H9 (cell line): ENCODE data around the gene CKS1B. TPM values are rescaled to one million over a fixed set of nuclear protein-coding genes. Genes with fewer than 3 reads are reported as not detected.

Experiments
- DNase-seq: peaks from one replicate; pipeline ENCODE4 v3.0.0-alpha.2; 2017
- H2AFZ ChIP-seq: one replicate; pipeline ENCODE4 v1.6.1; 2013; ENCODE audit warnings: mild to moderate bottlenecking, low read length, control low read depth, moderate library complexity
- H2AK5ac ChIP-seq: 2 replicates; pipeline ENCODE4 v1.6.1; 2013; ENCODE audit warnings: low read length, control low read depth, mixed read lengths; ENCODE audit not compliant: insufficient read length
- H2BK120ac ChIP-seq: one replicate; pipeline ENCODE4 v1.6.1; 2013; ENCODE audit warnings: low read depth, mild to moderate bottlenecking, low read length, control low read depth, inconsistent platforms; ENCODE audit not compliant: poor library complexity, severe bottlenecking
- H2BK12ac ChIP-seq: 2 replicates; pipeline ENCODE4 v1.6.1; 2013; ENCODE audit warnings: low read length, control low read depth, mixed read lengths, low read depth; ENCODE audit not compliant: insufficient read length
- H2BK15ac ChIP-seq: 2 replicates; pipeline ENCODE4 v1.6.1; 2013; ENCODE audit warnings: low read depth, low read length, control low read depth
- H2BK20ac ChIP-seq: one replicate; pipeline ENCODE4 v1.6.1; 2013; ENCODE audit warnings: low read depth, mild to moderate bottlenecking, low read length, control low read depth, inconsistent platforms; ENCODE audit not compliant: poor library complexity, severe bottlenecking
- H2BK5ac ChIP-seq: 2 replicates; pipeline ENCODE4 v1.6.1; 2013; ENCODE audit warnings: low read length, control low read depth, mixed read lengths; ENCODE audit not compliant: insufficient read length
- H3K14ac ChIP-seq: 2 replicates; pipeline ENCODE4 v1.6.1; 2013; ENCODE audit warnings: low read length, control low read depth; ENCODE audit not compliant: insufficient read depth
- H3K18ac ChIP-seq: 2 replicates; pipeline ENCODE4 v1.6.1; 2013; ENCODE audit warnings: low read depth, mild to moderate bottlenecking, mixed read lengths, low read length, control low read depth; ENCODE audit not compliant: insufficient read length
- H3K23ac ChIP-seq: 2 replicates; pipeline ENCODE4 v1.6.1; 2013; ENCODE audit warnings: low read length, control low read depth, mixed read lengths, low read depth; ENCODE audit not compliant: insufficient read length
- H3K23me2 ChIP-seq: 2 replicates; pipeline ENCODE4 v1.6.1; 2013; ENCODE audit warnings: low read depth, mild to moderate bottlenecking, mixed read lengths, low read length, control low read depth; ENCODE audit not compliant: insufficient read length, poor library complexity, severe bottlenecking
- H3K27ac ChIP-seq: 2 replicates; pipeline ENCODE4 v1.5.1; 2013; ENCODE audit warnings: low read length, control low read depth, mixed read lengths, low read depth; ENCODE audit not compliant: insufficient read length
- H3K27me3 ChIP-seq: 2 replicates; pipeline ENCODE4 v1.6.1; 2013; ENCODE audit warnings: low read length, control low read depth, inconsistent platforms; ENCODE audit not compliant: insufficient read depth
- H3K4ac ChIP-seq: 2 replicates; pipeline ENCODE4 v1.6.1; 2013; ENCODE audit warnings: low read depth, mild to moderate bottlenecking, control low read depth, inconsistent platforms, low read length, moderate library complexity
- H3K4me1 ChIP-seq: 2 replicates; pipeline ENCODE4 v1.6.1; 2013; ENCODE audit warnings: low read length, control low read depth, inconsistent platforms; ENCODE audit not compliant: insufficient read depth
- H3K4me2 ChIP-seq: 2 replicates; pipeline ENCODE4 v1.6.1; 2013; ENCODE audit warnings: low read length, control low read depth, mixed read lengths; ENCODE audit not compliant: insufficient read length, insufficient read depth
- H3K56ac ChIP-seq: 2 replicates; pipeline ENCODE4 v1.6.1; 2013; ENCODE audit warnings: low read depth, mild to moderate bottlenecking, mixed read lengths, low read length, control low read depth; ENCODE audit not compliant: insufficient read length
- H3K79me1 ChIP-seq: 2 replicates; pipeline ENCODE4 v1.6.1; 2013; ENCODE audit warnings: low read depth, mild to moderate bottlenecking, moderate library complexity, low read length, control low read depth, inconsistent platforms; ENCODE audit not compliant: insufficient read depth, poor library complexity, severe bottlenecking
- H3K79me2 ChIP-seq: 2 replicates; pipeline ENCODE4 v1.6.1; 2013; ENCODE audit warnings: low read length, control low read depth, inconsistent platforms; ENCODE audit not compliant: insufficient read depth
- H3K9ac ChIP-seq: 2 replicates; pipeline ENCODE4 v1.6.1; 2013; ENCODE audit warnings: low read length, control low read depth, mixed read lengths; ENCODE audit not compliant: insufficient read length; ENCODE audit errors: extremely low read depth
- H3K9me3 ChIP-seq: one replicate; pipeline ENCODE4 v1.6.1; 2013; ENCODE audit warnings: low read depth, low read length, inconsistent platforms; ENCODE audit not compliant: control insufficient read depth
- H3T11ph ChIP-seq: one replicate; pipeline ENCODE4 v1.6.1; 2013; ENCODE audit warnings: mild to moderate bottlenecking, low read length, control low read depth, inconsistent platforms
- H4K20me1 ChIP-seq: one replicate; pipeline ENCODE4 v1.6.1; 2013; ENCODE audit not compliant: control insufficient read depth, insufficient read length, insufficient read depth
- H4K5ac ChIP-seq: 2 replicates; pipeline ENCODE4 v1.6.1; 2013; ENCODE audit warnings: low read depth, mild to moderate bottlenecking, mixed read lengths, low read length, control low read depth; ENCODE audit not compliant: insufficient read length
- H4K8ac ChIP-seq: replicated peaks from 2 replicates; pipeline ENCODE4 v1.6.1; 2013; ENCODE audit warnings: low read length, control low read depth, mixed read lengths, low read depth; ENCODE audit not compliant: insufficient read length
- H4K91ac ChIP-seq: 2 replicates; pipeline ENCODE4 v1.6.1; 2013; ENCODE audit warnings: low read depth, mild to moderate bottlenecking, moderate library complexity, mixed read lengths, low read length, control low read depth; ENCODE audit not compliant: insufficient read length
- H3K27ac Mint-ChIP-seq, 3 experiments: 2 replicates in 2 of 3; 3 replicates in 1 of 3; pipeline ENCODE4 v1.8.0; 2020 to 2021; ENCODE audit warnings: mixed read lengths in 3 of 3, mild to moderate bottlenecking in 1 of 3, moderate library complexity in 1 of 3
- H3K27me3 Mint-ChIP-seq: 2 replicates; pipeline ENCODE4 v1.8.0; 2021; ENCODE audit warnings: low read depth, mild to moderate bottlenecking, moderate library complexity, mixed read lengths
- H3K36me3 Mint-ChIP-seq, 3 experiments: 2 replicates in 2 of 3; 3 replicates in 1 of 3; pipeline ENCODE4 v1.8.0; 2020 to 2021; ENCODE audit warnings: low read depth in 3 of 3, mixed read lengths in 3 of 3; ENCODE audit not compliant: insufficient read depth in 1 of 3
- H3K4me1 Mint-ChIP-seq, 2 experiments: 2 replicates each; pipeline ENCODE4 v1.8.0; 2020; ENCODE audit warnings: mixed read lengths in 2 of 2
- H3K4me3 Mint-ChIP-seq, 2 experiments: 2 replicates in 1 of 2; 3 replicates in 1 of 2; pipeline ENCODE4 v1.8.0; 2020 to 2021; ENCODE audit warnings: mild to moderate bottlenecking in 2 of 2, mixed read lengths in 2 of 2, moderate library complexity in 1 of 2
- H3K9me3 Mint-ChIP-seq, 2 experiments: 2 replicates in 1 of 2; 3 replicates in 1 of 2; pipeline ENCODE4 v1.8.0; 2020; ENCODE audit warnings: mild to moderate bottlenecking in 2 of 2, mixed read lengths in 2 of 2, moderate library complexity in 1 of 2
- CTCF ChIP-seq: fragments of 200-600 bp; sonication (generic); conservative IDR thresholded peaks from 3 replicates; pipeline ENCODE4 v1.8.0; 2021; ENCODE audit warnings: antibody characterized with exemption, mild to moderate bottlenecking
- WGBS: extraction: QIAGEN DNeasy Blood & Tissue Kit; methylation state at CpG from one replicate; pipeline ENCODE4 v1.1.7; 2013; ENCODE audit warnings: missing lambda C conversion rate, low lambda C conversion rate, mixed read lengths; ENCODE audit not compliant: insufficient read length; ENCODE audit errors: extremely low coverage; 5-methylcytosine and 5-hydroxymethylcytosine counted together
- total RNA-seq: library from RNA; stranded (reverse); gene quantifications from 2 replicates; pipeline ENCODE4 v1.2.1, GENCODE V29; 2021

Gene CKS1B
- total RNA-seq, 1 experiment from 2014 or later, result 279 TPM

- H4K8ac ChIP-seq, result no peak overlapping the region
- H3K27me3 ChIP-seq, result no peaks in the 10 kb centered on the region
- H3K23me2 ChIP-seq, result peaks cover 42% of the 10 kb centered on the region
- H3K36me3 Mint-ChIP-seq, result peaks cover 9 to 31% (median 14%) of the 10 kb centered on the region in 3 experiments; a peak in 6 of 7 replicates
- peaks cover 4% of the 10 kb centered on the region; the same call in 1 of the 2 replicates for H3K4me1 ChIP-seq
- no peak overlapping the region; a peak in 4 of 7 replicates for H3K27ac Mint-ChIP-seq
- peak overlapping the region; percentile 97 for H3K27ac ChIP-seq
- peak; percentile 98 for DNase-seq
- H2AFZ ChIP-seq, result no peak overlapping the region
- no peak overlapping the region; the same call in 1 of the 2 replicates for H3K4ac ChIP-seq
- no peaks in the 10 kb centered on the region for H3K27me3 Mint-ChIP-seq
- H3K23ac ChIP-seq, result no peak overlapping the region
- H3K9me3 ChIP-seq, result no peaks in the 10 kb centered on the region
- H3K9me3 Mint-ChIP-seq, result no peaks in the 10 kb centered on the region
- H3K56ac ChIP-seq, result no peak overlapping the region
- H2BK120ac ChIP-seq, result peak overlapping the region; percentile 67
- H3K4me1 Mint-ChIP-seq, result peaks cover 43 to 44% of the 10 kb centered on the region in 2 experiments
- H3K79me1 ChIP-seq, result peaks cover 5% of the 10 kb centered on the region
- H3T11ph ChIP-seq, result peak overlapping the region; percentile 40
- H2BK5ac ChIP-seq, result peak overlapping the region; percentile 21
- peak overlapping the region; percentile 68 for H3K4me2 ChIP-seq
- no peak overlapping the region for H2BK15ac ChIP-seq
- no peak overlapping the region for H4K91ac ChIP-seq
- peak overlapping the region; percentile 56 for H3K9ac ChIP-seq
- H4K5ac ChIP-seq, result peak overlapping the region; percentile 8
- no CpG with 5 or more reads among the region's 18 CpGs for WGBS
- peak overlapping the region; percentile 24 for H2BK12ac ChIP-seq
- H2AK5ac ChIP-seq, result peak overlapping the region; percentile 5
- no peaks in the 10 kb centered on the region for H4K20me1 ChIP-seq
- H3K14ac ChIP-seq, result peak overlapping the region; percentile 74; the same call in 1 of the 2 replicates
- no peak overlapping the region for H2BK20ac ChIP-seq
- TF ChIP-seq CTCF, result no peak
- peaks cover 34% of the 10 kb centered on the region for H3K79me2 ChIP-seq
- H3K18ac ChIP-seq, result peak overlapping the region; percentile 90
- H3K4me3 Mint-ChIP-seq, result no peak overlapping the region; a peak in 1 of 5 replicates
Measured at GRCh38 chr1:154972517-154973343, 1.8 kb upstream of the CKS1B start.
